K562 (cell line): ENCODE results near the gene KDM2A. TPM values are rescaled to one million over a fixed set of nuclear protein-coding genes. Genes with fewer than 3 reads are reported as not detected.

Experiments used
- ARID3B ChIP-seq: fragments of 250-450 bp; sonication (Bioruptor Pico); IDR thresholded peaks from 2 replicates; pipeline ENCODE4 v1.4.0; 2020; ENCODE audit warnings: borderline replicate concordance
- BRD9 ChIP-seq: fragments of 450-650 bp; IDR thresholded peaks from 2 replicates; pipeline ENCODE4 v1.6.1; 2018; ENCODE audit warnings: low read depth; ENCODE audit not compliant: partially characterized antibody
- HCFC1 ChIP-seq: IDR thresholded peaks from 2 replicates; pipeline ENCODE4 v1.6.1; 2012; ENCODE audit warnings: low read depth, low read length, improper control_type of control experiment
- HDAC2 ChIP-seq: fragments of 450-650 bp; IDR thresholded peaks from 2 replicates; pipeline ENCODE4 v1.6.1; 2016; ENCODE audit warnings: mild to moderate bottlenecking
- KLF6 ChIP-seq: fragments of 250-450 bp; sonication (Bioruptor Pico); IDR thresholded peaks from 2 replicates; pipeline ENCODE4 v1.4.0; 2020; ENCODE audit warnings: mild to moderate bottlenecking, moderate library complexity, borderline replicate concordance
- L3MBTL2 ChIP-seq: fragments of 450-650 bp; IDR thresholded peaks from 2 replicates; pipeline ENCODE4 v1.6.1; 2016; ENCODE audit warnings: mild to moderate bottlenecking, moderate library complexity
- LARP7 ChIP-seq: fragments of 450-650 bp; IDR thresholded peaks from 2 replicates; pipeline ENCODE4 v1.6.1; 2016
- LEF1 ChIP-seq: fragments of 450-650 bp; IDR thresholded peaks from 2 replicates; pipeline ENCODE4 v1.6.1; 2016; ENCODE audit warnings: mild to moderate bottlenecking
- MAZ ChIP-seq, 2 experiments: fragments of 450-650 bp in 1 of 2; sonication (generic) in 1 of 2; formaldehyde crosslinking; IDR thresholded peaks in 1 of 2; conservative IDR thresholded peaks in 1 of 2; 2 replicates each; pipeline versions ENCODE4 v1.4.0 to v1.5.0; 2020; ENCODE audit warnings: mild to moderate bottlenecking in 1 of 2, missing genetic modification reagents in 1 of 2
- MNT ChIP-seq, 2 experiments: fragments of 450-650 bp; conservative IDR thresholded peaks; 2 replicates each; pipeline ENCODE4 v1.6.1; 2017; ENCODE audit warnings: mild to moderate bottlenecking in 2 of 2, moderate library complexity in 2 of 2
- SMAD4 ChIP-seq: fragments of 250-450 bp; sonication (Bioruptor Pico); conservative IDR thresholded peaks from 2 replicates; pipeline ENCODE4 v1.8.0; 2021; ENCODE audit warnings: inconsistent platforms, mild to moderate bottlenecking, moderate library complexity
- SPI1 ChIP-seq: IDR thresholded peaks from 2 replicates; pipeline ENCODE4 v1.6.1; 2011; ENCODE audit warnings: low read depth, low read length, control low read depth, borderline replicate concordance
- SUPT5H ChIP-seq: fragments of 450-650 bp; IDR thresholded peaks from 2 replicates; pipeline ENCODE4 v1.6.1; 2016
- ZBTB17 ChIP-seq: fragments of 450-650 bp; formaldehyde crosslinking; IDR thresholded peaks from 2 replicates; pipeline ENCODE4 v1.4.0; 2020; ENCODE audit warnings: mild to moderate bottlenecking
- ZBTB7A ChIP-seq: IDR thresholded peaks from 2 replicates; pipeline ENCODE4 v1.6.1; 2011; ENCODE audit warnings: low read depth, mild to moderate bottlenecking, low read length, moderate library complexity, borderline replicate concordance; ENCODE audit not compliant: control insufficient read depth
- ZNF212 ChIP-seq: fragments of 450-650 bp; formaldehyde crosslinking; IDR thresholded peaks from 2 replicates; pipeline ENCODE4 v1.4.0; 2020; ENCODE audit warnings: mild to moderate bottlenecking
- ZNF76 ChIP-seq: fragments of 250-450 bp; sonication (Bioruptor Pico); IDR thresholded peaks from 2 replicates; pipeline ENCODE4 v1.4.0; 2020; ENCODE audit warnings: mild to moderate bottlenecking, moderate library complexity, borderline replicate concordance
- polyA plus RNA-seq, 8 experiments: library from polyadenylated mRNA; depleted of rRNA in 4 of 8; stranded (reverse) in 5 of 8; unstranded in 3 of 8; fragments of >200 nt; fragmentation: Nextera tagmentation in 2 of 8; fragmentation: Illumina TruSeq in 1 of 8; extraction: Ambion mirVana in 2 of 8; extraction: Trizol in 1 of 8; gene quantifications; 2 replicates each; pipeline versions ENCODE4 v1.2.1 to v1.2.3, GENCODE V29; 2011 to 2014; ENCODE audit warnings: inconsistent platforms in 1 of 8, missing spikeins in 1 of 8
- total RNA-seq, 7 experiments: library from RNA; depleted of rRNA in 6 of 7; stranded (reverse); fragments of >200 nt in 6 of 7; fragmentation: Illumina TruSeq in 2 of 7; extraction: Trizol in 2 of 7; gene quantifications; 2 replicates each; pipeline versions ENCODE4 v1.2.1 to v1.2.3, GENCODE V29; 2011 to 2021; ENCODE audit warnings: low replicate concordance in 1 of 7
- TF ChIP-seq, protein P1 (sequence below): sonication (generic); formaldehyde crosslinking; IDR thresholded peaks from 2 replicates; pipeline ENCODE4 v1.9.0; 2022; ENCODE audit warnings: mild to moderate bottlenecking, missing genetic modification reagents
- TF ChIP-seq, protein P2 (sequence below): sonication (generic); formaldehyde crosslinking; IDR thresholded peaks from 2 replicates; pipeline ENCODE4 v1.8.0; 2022; ENCODE audit warnings: mild to moderate bottlenecking, missing genetic modification reagents

Gene KDM2A
- total and polyA plus RNA-seq, 9 of the 15 experiments (the other 6 are each of a cell fraction or from before 2014, with no cell fraction given): 5.0 to 39.3 (median 21.3) TPM

DNA sequence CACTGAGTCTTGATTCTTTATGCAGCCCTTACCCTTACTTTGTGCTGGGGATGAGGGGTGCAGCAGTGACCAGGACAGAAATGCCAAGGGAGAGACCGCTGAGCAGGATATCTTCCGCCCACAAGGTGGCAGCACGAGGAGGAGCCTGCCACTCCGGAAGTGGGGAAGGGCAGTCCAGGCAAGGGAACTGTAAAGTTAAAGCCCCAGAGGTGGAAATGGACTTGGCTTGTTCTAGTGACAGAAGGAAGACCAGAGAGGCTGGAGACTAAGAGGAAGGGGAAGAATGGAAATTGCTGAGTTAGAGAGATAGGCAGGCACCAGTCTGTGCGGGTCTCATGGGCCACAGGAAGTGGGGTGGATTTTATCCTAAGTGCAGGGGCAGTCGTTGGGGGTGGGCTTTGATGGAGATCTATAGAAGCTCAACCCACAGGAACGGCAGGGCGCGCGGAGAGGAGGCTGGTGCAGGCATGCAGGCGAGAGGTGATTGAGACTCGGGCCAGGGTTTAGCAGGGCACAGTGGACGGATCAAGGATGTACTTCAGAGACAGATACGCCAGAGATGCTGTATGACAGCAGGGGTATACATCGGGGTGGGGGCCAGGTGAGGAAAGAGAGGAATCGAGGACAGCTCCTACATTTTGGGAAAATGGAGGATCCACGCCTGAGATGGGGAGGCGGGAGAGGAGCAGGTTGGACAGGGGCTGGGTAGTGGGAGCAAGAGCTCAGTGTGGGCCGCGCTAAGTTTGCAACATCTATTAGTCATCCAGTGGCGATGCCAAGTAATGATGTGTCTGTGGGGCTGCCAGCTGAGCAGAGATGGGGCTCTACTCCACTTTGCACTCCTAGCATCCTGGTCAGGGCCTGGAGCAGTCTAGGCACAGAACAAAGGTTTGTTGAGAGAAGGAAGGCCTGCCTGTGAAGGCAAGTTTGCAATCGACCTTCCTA lies 143.9 kb downstream of the KDM2A start (continued):
- TF ChIP-seq MNT (conservative IDR thresholded peaks at IDR 0.05) (no peak; a peak in 1 of 4 replicates), SPI1 (peak; percentile 65), MAZ (CRISPR knock-in tag; conservative IDR thresholded peaks at IDR 0.05 in 1 of 2, IDR thresholded peaks at IDR 0.05 in 1 of 2) (peak; percentile 17 to 47; a peak in 2 of 4 replicates), ZBTB7A (0 out of 2 replicates have a peak, but pooled peaks have one; percentile 39), L3MBTL2 (peak; percentile 37), ZNF76 (CRISPR knock-in tag) (no peak), ZBTB17 (CRISPR knock-in tag) (0 out of 2 replicates have a peak, but pooled peaks have one; percentile 50), SUPT5H (0 out of 2 replicates have a peak, but pooled peaks have one; percentile 26), ARID3B (no peak), BRD9 (peak; percentile 82), LEF1 (0 out of 2 replicates have a peak, but pooled peaks have one; percentile 41), ZNF212 (CRISPR knock-in tag) (no peak), LARP7 (no peak), HDAC2 (0 out of 2 replicates have a peak, but pooled peaks have one; percentile 62), SMAD4 (CRISPR knock-in tag) (peak; percentile 48; the same call in 1 of the 2 replicates), HCFC1 (peak; percentile 56; the same call in 1 of the 2 replicates), KLF6 (peak; percentile 33; the same call in 1 of the 2 replicates)
- TF ChIP-seq, protein P1, sequence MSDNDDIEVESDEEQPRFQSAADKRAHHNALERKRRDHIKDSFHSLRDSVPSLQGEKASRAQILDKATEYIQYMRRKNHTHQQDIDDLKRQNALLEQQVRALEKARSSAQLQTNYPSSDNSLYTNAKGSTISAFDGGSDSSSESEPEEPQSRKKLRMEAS: peak; percentile 45
- TF ChIP-seq, protein P2, sequence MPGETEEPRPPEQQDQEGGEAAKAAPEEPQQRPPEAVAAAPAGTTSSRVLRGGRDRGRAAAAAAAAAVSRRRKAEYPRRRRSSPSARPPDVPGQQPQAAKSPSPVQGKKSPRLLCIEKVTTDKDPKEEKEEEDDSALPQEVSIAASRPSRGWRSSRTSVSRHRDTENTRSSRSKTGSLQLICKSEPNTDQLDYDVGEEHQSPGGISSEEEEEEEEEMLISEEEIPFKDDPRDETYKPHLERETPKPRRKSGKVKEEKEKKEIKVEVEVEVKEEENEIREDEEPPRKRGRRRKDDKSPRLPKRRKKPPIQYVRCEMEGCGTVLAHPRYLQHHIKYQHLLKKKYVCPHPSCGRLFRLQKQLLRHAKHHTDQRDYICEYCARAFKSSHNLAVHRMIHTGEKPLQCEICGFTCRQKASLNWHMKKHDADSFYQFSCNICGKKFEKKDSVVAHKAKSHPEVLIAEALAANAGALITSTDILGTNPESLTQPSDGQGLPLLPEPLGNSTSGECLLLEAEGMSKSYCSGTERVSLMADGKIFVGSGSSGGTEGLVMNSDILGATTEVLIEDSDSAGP: 0 out of 2 replicates have a peak, but pooled peaks have one; percentile 49
